Adrenal gland (tissue), 5 donors: ENCODE measurements around the gene PRSS53.

Experiments used
- CTCF ChIP-seq, 6 experiments: fragments of 450-650 bp in 4 of 6; fragments of 200-600 bp in 2 of 6; sonication (generic) in 1 of 6; IDR thresholded peaks; 1 replicate in 5 of 6; 2 replicates in 1 of 6; pipeline versions ENCODE4 v1.5.1 to v1.8.0; 2016 to 2021; ENCODE audit warnings: antibody characterized with exemption in 6 of 6, mild to moderate bottlenecking in 2 of 6, moderate library complexity in 1 of 6
- POLR2A ChIP-seq, 2 donors: fragments of 450-650 bp; IDR thresholded peaks; one replicate each; pipeline ENCODE4 v1.6.1; 2017; ENCODE audit warnings: antibody characterized with exemption in 2 of 2, mild to moderate bottlenecking in 2 of 2, moderate library complexity in 1 of 2
- donor health status: DM: no; HTN: no; CAD: no.

GRCh38 chr16:31090540-31090939 is 1.8 kb upstream of the PRSS53 start:
- TF ChIP-seq POLR2A (IDR thresholded peaks at IDR 0.05) = no peak
- TF ChIP-seq CTCF (IDR thresholded peaks at IDR 0.05) = no peak
